MCF 10A (cell line): ENCODE results near the gene C4orf36. TPM values are rescaled to one million over a fixed set of nuclear protein-coding genes. Genes with fewer than 3 reads are reported as not detected.

Source experiments
- BruUV-seq: library from RNA; stranded (reverse); fragments of 400-500 nt; replicated peaks from 2 replicates; lab custom pipeline; 2021; lab: Mats Ljungman, UMichigan
- CTCF ChIA-PET: fragments of 300-600 bp; sonication (Branson Sonifier 250); formaldehyde crosslinking; extraction: SDS; loops from one replicate; lab custom pipeline; 2021; ENCODE audit warnings: antibody characterized with exemption, inconsistent platforms; lab: Yijun Ruan, JAX
- POLR2A ChIA-PET: fragments of 300-600, 350-650 bp; sonication (Branson Sonifier 250); formaldehyde crosslinking; extraction: SDS; loops from one replicate; lab custom pipeline; 2020; ENCODE audit warnings: antibody characterized with exemption, inconsistent platforms; lab: Yijun Ruan, JAX
- DNase-seq: peaks from one replicate; pipeline ENCODE4 v3.0.0-alpha.2; 2018; ENCODE audit not compliant: unreplicated experiment
- H3K27ac Mint-ChIP-seq: one replicate; pipeline ENCODE4 v1.8.0; 2022; ENCODE audit warnings: mild to moderate bottlenecking, low read depth, mixed read lengths; ENCODE audit not compliant: unreplicated experiment
- H3K27me3 Mint-ChIP-seq: one replicate; pipeline ENCODE4 v1.8.0; 2022; ENCODE audit warnings: mixed read lengths; ENCODE audit not compliant: insufficient read depth, unreplicated experiment
- H3K36me3 Mint-ChIP-seq: one replicate; pipeline ENCODE4 v1.8.0; 2022; ENCODE audit warnings: mild to moderate bottlenecking, moderate library complexity, mixed read lengths; ENCODE audit not compliant: insufficient read depth, unreplicated experiment
- H3K4me1 Mint-ChIP-seq: one replicate; pipeline ENCODE4 v1.8.0; 2022; ENCODE audit warnings: mixed read lengths; ENCODE audit not compliant: insufficient read depth, unreplicated experiment
- H3K4me3 Mint-ChIP-seq: one replicate; pipeline ENCODE4 v1.8.0; 2022; ENCODE audit warnings: mild to moderate bottlenecking, moderate library complexity, mixed read lengths; ENCODE audit not compliant: unreplicated experiment
- H3K9me3 Mint-ChIP-seq: one replicate; pipeline ENCODE4 v1.8.0; 2022; ENCODE audit warnings: mixed read lengths; ENCODE audit not compliant: unreplicated experiment
- CTCF ChIP-seq: fragments of 200-600 bp; IDR thresholded peaks from one replicate; pipeline ENCODE4 v1.8.0; 2022; ENCODE audit warnings: antibody characterized with exemption, mild to moderate bottlenecking; ENCODE audit not compliant: unreplicated experiment
- intact Hi-C: fragments of 100-400 bp; cut with micrococcal nuclease; formaldehyde crosslinking; loops from 2 replicates; pipeline ENCODE4 v1.14.1; 2022
- total RNA-seq: library from RNA; stranded (reverse); gene quantifications from 2 replicates; pipeline ENCODE4 v1.2.3, GENCODE V29; 2022

C4orf36 gene
- total RNA-seq, 1 experiment from 2014 or later, result 2.9 TPM

DNA sequence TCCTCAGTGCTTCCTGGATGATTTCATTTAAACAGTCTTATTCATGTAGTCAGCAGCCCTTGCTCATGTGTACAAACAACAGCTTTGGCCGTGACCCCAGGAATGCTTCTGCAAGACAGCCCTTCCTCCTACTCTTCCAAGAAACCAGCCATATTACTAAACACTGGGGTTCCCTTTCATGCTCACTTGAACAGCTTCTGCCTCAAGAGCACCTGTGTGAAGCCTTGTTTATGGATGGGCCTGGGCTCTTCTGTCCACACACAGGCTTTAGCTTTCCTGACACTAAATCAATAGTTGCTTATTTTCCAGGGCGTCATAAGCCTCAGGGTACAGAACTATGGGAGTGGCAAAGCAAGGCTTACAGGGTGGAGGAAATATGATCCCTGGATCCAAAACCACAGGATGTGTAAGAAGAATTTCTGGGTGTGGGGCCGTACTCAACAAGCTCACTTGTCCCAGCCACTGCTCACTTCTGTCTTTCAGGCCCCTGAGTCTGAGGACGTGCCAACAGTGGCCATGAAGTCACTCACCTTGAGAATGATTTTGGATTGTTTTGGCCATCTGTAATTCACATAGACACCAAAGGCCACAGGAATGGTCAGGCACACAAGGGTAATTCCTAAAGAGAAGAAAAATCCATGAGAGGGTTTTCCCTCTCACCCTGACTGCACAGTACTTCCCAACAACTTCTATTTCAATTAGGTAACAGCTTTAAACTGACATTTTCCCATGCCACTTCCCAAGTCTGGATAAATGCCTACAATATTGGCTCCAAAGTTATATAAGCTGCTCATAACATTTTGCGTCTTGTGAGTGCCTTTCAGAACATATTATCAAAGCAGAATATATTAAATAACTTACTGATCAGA lies 60.7 kb downstream of the C4orf36 start:
- no peak for TF ChIP-seq CTCF
- TSS peak; percentile 67 for BruUV-seq
- Mint-ChIP-seq H3K27me3 (no peaks in the 10 kb centered on the region), H3K4me3 (peak overlapping the region; percentile 45), H3K27ac (peak overlapping the region; percentile 98), H3K9me3 (no peaks in the 10 kb centered on the region), H3K36me3 (peaks cover 10% of the 10 kb centered on the region), H3K4me1 (peaks cover 18% of the 10 kb centered on the region)
- peak; percentile 97 for DNase-seq
- intact Hi-C loops, result loop anchor here (1.0 kb wide), 1 partner anchor 60 kb away; no protein-coding TSS in a partner anchor
- ChIA-PET POLR2A (interaction anchor here (0.5 to 4.6 kb wide), 39 partner anchors 9 to 382 kb away, joined by 3 to 41 read pairs (median 4); partner anchors contain the start of genes C4orf36 and PTPN13), CTCF (interaction anchor here (0.6 to 1.9 kb wide), 11 partner anchors 9 to 351 kb away, joined by 3 to 9 read pairs (median 4); no protein-coding TSS in a partner anchor)

Other genes starting within 250 kb of the C4orf36 start
- not detected in 2 replicates for gene SLC10A6, start 43.0 kb downstream of the C4orf36 start, total RNA-seq
- gene AFF1, start 42.6 kb upstream of the C4orf36 start, total RNA-seq, result 56.2 and 61.9 TPM in 2 replicates